ENCODE measurements around the gene GORASP1. TPM values are rescaled to one million over a fixed set of nuclear protein-coding genes. Genes with fewer than 3 reads are reported as not detected.

Gene GORASP1
- 25.3 and 32.3 TPM in 2 replicates for total RNA-seq

DNA sequence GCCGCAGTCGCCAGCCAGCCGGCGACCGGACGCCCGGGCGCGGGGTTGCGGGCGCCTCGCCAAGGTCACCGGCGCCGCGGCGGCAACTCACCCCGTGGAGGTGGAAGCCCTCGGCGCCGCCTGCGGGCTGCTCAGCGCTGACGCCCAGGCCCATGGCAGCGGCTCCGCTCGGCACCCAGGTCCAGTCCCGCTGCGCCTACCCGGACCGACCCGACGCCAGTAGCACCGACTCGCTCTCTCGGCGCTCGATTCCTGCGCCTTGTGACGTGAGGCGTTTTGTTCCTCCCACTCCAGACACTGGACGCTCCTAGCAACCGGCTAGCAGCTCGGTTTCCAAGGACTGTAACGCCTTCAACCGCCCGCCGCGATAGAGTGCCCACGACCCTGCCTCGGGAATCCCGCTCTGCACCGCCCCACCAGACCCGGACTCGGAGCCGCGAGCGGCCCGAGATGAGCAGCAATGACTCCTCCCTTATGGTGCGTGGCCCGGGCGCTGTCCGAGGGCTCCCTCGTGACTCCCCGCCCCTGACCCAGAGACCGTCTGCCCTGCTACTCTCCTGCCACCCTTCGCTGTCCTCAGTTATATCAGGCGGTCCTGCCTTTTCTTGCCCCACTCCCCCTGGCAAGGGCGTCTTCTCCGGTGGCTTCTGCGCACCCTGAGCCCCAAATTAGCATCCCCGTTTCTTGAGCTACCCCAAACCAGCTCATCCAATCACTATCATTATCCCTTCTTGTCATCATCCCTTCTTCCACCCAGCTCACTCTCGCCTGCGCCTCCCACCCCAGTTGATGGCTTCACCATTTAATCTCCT lies at the start of gene GORASP1, which contains the start of gene TTC21A:
GORASP1 (minus strand) TSS at position 240 of the 812 bp plus-strand sequence; CDS start at position 154, 86 bp downstream.
TTC21A (plus strand) TSS at position 293 of the 812 bp plus-strand sequence; CDS start at position 451, 158 bp downstream.

GRCh38 chr3:39051649-39052561 lies 55.5 kb downstream of the GORASP1 start, which contains the start of the genes SCN11A and WDR48:
Gene SCN11A, minus strand, starts transcription at chr3:39051944. Its CDS starts 101,582 bp downstream, at chr3:38950362.
Gene WDR48, plus strand, starts transcription at chr3:39052016. Its CDS starts 10 bp downstream, at chr3:39052026.

Other genes with a start within 250 kb of the GORASP1 start
- not detected in 2 replicates for gene SCN11A, start 55.7 kb downstream of the GORASP1 start, total RNA-seq
- gene WDR48, start 55.6 kb downstream of the GORASP1 start, total RNA-seq: 15.6 and 17.7 TPM in 2 replicates
- 0.59 and 0.84 TPM in 2 replicates for gene TTC21A, start 53 bp upstream of the GORASP1 start, total RNA-seq
- gene CSRNP1, start 46.0 kb upstream of the GORASP1 start, total RNA-seq: 3.1 and 3.9 TPM in 2 replicates
- not detected in 2 replicates for gene XIRP1, start 85.0 kb upstream of the GORASP1 start, total RNA-seq
- 0.15 TPM in 1 of 2 replicates, not detected in the other for gene CX3CR1, start 172.4 kb upstream of the GORASP1 start, total RNA-seq
- not detected in 2 replicates for gene CCR8, start 222.1 kb upstream of the GORASP1 start, total RNA-seq